Aorta (tissue), 5 donors: Measurements from ENCODE around the gene MID1IP1. TPM values are rescaled to one million over a fixed set of nuclear protein-coding genes. Genes with fewer than 3 reads are reported as not detected.

Source experiments
- ATAC-seq: fragments of 200-7000 bp; cut with Tn5 transposase; one replicate; pipeline ENCODE4 v1.9.1; 2022; ENCODE audit warnings: moderate library complexity; ENCODE audit not compliant: low FRiP score
- DNase-seq, 2 donors: peaks; one replicate each; pipeline ENCODE4 v3.0.0-alpha.2; 2020
- H3K27ac ChIP-seq, 2 donors: one replicate each; pipeline ENCODE4 v1.5.1; 2013; ENCODE audit warnings: low read length in 2 of 2, mild to moderate bottlenecking in 2 of 2, moderate library complexity in 2 of 2, control low read depth in 1 of 2, inconsistent platforms in 1 of 2, low read depth in 1 of 2
- H3K27me3 ChIP-seq, 2 donors: one replicate each; pipeline ENCODE4 v1.6.1; 2013; ENCODE audit warnings: control low read depth in 1 of 2, low read length in 1 of 2, mild to moderate bottlenecking in 1 of 2, moderate library complexity in 1 of 2; ENCODE audit not compliant: insufficient read depth in 2 of 2, control insufficient read depth in 1 of 2
- H3K36me3 ChIP-seq, 2 donors: one replicate each; pipeline ENCODE4 v1.6.1; 2013; ENCODE audit warnings: control low read depth in 1 of 2, low read length in 1 of 2, mild to moderate bottlenecking in 1 of 2; ENCODE audit not compliant: insufficient read depth in 2 of 2, control insufficient read depth in 1 of 2
- H3K4me1 ChIP-seq, 2 donors: one replicate each; pipeline ENCODE4 v1.6.1; 2013; ENCODE audit warnings: low read length in 2 of 2, control low read depth in 1 of 2, mild to moderate bottlenecking in 1 of 2, moderate library complexity in 1 of 2; ENCODE audit not compliant: insufficient read depth in 2 of 2, control insufficient read depth in 1 of 2
- H3K4me3 ChIP-seq, 2 donors: one replicate each; pipeline ENCODE4 v1.5.1; 2013; ENCODE audit warnings: low read length in 2 of 2, control low read depth in 1 of 2, mild to moderate bottlenecking in 1 of 2
- H3K9me3 ChIP-seq: one replicate; pipeline ENCODE4 v1.6.1; 2013; ENCODE audit warnings: mild to moderate bottlenecking, low read length; ENCODE audit not compliant: control insufficient read depth
- WGBS, 2 donors: extraction: QIAGEN DNeasy Blood & Tissue Kit; methylation state at CpG; one replicate each; pipeline ENCODE4 v1.1.7; 2013; 5-methylcytosine and 5-hydroxymethylcytosine counted together
- intact Hi-C, 2 donors: fragments of 100-400 bp; cut with DNase I; formaldehyde crosslinking; loops; one replicate each; pipeline versions ENCODE4 v1.14.2 to v1.15.0; 2022
- polyA plus RNA-seq, 2 donors: library from polyadenylated mRNA; stranded (reverse); fragments of 200-250 nt; gene quantifications; one replicate each; pipeline ENCODE4 v1.2.3, GENCODE V29; 2013
- total RNA-seq, 2 donors: library from RNA; stranded (reverse); fragmentation: NEBNext Ultra II Directional; extraction: Animal tissue kit (Norgen Biotek cat#: 25700); gene quantifications; one replicate each; pipeline ENCODE4 v1.2.1, GENCODE V29; 2021
- donor health status: healthy with polysubstance abuse.
- donor health status: Bipolar disorder and iron deficiency.
- donor health status: DM: no; HTN: no; CAD: no.
- donor health status: DM: no; HTN: no; CAD: no.
- donor health status: DM: yes; HTN: yes; CAD: no.

MID1IP1 gene
- total and polyA plus RNA-seq, 4 donors: 24.4 to 34.0 (median 27.0) TPM

- intact Hi-C loops: no loop called here
- Histone ChIP-seq H3K9me3 (no peaks in the 10 kb centered on the region), H3K36me3 (no peaks in the 10 kb centered on the region), H3K4me1 (no peaks in the 10 kb centered on the region), H3K27me3 (no peaks in the 10 kb centered on the region), H3K27ac (no peak overlapping the region), H3K4me3 (no peak overlapping the region)
- ATAC-seq (no peak), DNase-seq (no peak)
- WGBS, 2 donors: 83 to 95% methylated on average over 7 of the region's 7 CpGs
Measured at GRCh38 chrX:38848671-38849455, 47.6 kb downstream of the MID1IP1 start.

GRCh38 chrX:38850807-38851544 lies 49.7 kb downstream of the MID1IP1 start:
- intact Hi-C loops: no loop called here
- Histone ChIP-seq H3K4me3 (no peak overlapping the region), H3K27me3 (no peaks in the 10 kb centered on the region), H3K4me1 (no peaks in the 10 kb centered on the region), H3K36me3 (no peaks in the 10 kb centered on the region), H3K9me3 (no peaks in the 10 kb centered on the region), H3K27ac (no peak overlapping the region)
- DNase-seq: no peak
- WGBS, 2 donors: 77 to 80% methylated on average over 6 of the region's 6 CpGs
- no peak for ATAC-seq

- no peak for DNase-seq
- intact Hi-C loops: no loop called here
- no peak overlapping the region for H3K4me3 ChIP-seq
- no peak for ATAC-seq
- H3K27me3 ChIP-seq: no peaks in the 10 kb centered on the region
- no peaks in the 10 kb centered on the region for H3K4me1 ChIP-seq
- H3K27ac ChIP-seq: no peak overlapping the region
- H3K9me3 ChIP-seq: no peaks in the 10 kb centered on the region
- no peaks in the 10 kb centered on the region for H3K36me3 ChIP-seq
- 58 to 64% methylated on average over 3 of the region's 3 CpGs for WGBS, 2 donors
Measured at GRCh38 chrX:38854305-38854704, 53.0 kb downstream of the MID1IP1 start.

Other genes starting within 250 kb of the MID1IP1 start
- 10 to 100 TPM; 35.2 to 71.1 TPM for gene TSPAN7, start 239.9 kb upstream of the MID1IP1 start, total RNA-seq
- gene TSPAN7, start 239.9 kb upstream of the MID1IP1 start, polyA plus RNA-seq: 10 to 100 TPM in 1 of 2 donors, 1 to 10 TPM in 1; 6.2 to 12.1 TPM